NCI-H2171 treated with DMSO at 0.1 percent for 48 hours (cell line): ENCODE results near the gene CLCF1.
"Not testable (repeated sequence)": the region's sequence is repeated elsewhere in the genome, so short reads cannot be mapped to it uniquely, and the experiment has no call there.

Experiments
- DNase-seq: peaks from one replicate; lab custom pipeline; 2025; lab: John Stamatoyannopoulos, UW

Gene CLCF1

DNA sequence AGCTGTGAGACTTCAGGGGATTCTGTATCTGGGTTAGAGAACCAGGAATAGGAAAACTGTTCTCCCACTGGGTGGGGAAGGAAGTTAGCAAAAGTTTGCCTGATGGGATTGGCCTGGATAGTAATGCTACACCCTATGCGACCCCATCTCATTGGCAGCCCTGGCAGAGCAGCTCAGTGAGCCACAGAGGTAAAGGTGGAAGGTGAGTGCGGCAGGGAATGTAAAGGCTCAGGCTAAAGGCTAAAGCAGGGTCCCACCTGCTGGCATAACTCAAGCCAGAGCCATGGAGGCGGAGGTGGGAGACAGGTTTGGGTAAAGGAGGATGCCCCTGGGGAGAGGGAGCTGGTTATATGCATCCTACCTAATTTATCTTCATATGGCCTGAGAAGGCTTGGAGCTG, 51.3 kb downstream of the CLCF1 start:
- no peak for DNase-seq

DNA sequence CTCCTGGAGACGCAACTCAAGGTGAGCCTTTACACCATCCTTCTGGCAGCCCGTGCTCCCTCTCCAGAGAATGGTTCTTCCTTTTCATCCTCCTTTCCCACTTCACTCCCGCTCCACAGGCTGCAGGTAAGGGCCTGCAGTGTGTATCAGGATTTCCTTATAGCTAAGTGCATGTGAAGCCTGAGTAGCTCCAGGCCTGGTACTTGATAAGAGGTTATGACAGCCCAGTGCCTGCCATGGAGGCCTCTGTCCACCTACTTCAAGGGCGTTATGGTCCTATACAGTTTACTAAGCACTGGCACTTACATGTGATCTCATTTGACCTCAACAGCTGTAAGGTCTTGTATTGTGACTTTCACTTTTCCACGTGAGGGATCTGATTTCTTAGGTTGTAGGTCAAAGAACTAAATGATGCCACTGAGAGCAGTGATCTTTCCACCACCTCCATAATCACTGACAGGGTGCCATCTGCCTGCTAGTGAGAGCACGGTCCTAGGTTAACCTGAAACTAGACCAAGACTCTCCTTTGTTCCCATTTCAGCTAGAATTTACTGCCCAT, 52.0 kb downstream of the CLCF1 start:
- no peak for DNase-seq

DNA sequence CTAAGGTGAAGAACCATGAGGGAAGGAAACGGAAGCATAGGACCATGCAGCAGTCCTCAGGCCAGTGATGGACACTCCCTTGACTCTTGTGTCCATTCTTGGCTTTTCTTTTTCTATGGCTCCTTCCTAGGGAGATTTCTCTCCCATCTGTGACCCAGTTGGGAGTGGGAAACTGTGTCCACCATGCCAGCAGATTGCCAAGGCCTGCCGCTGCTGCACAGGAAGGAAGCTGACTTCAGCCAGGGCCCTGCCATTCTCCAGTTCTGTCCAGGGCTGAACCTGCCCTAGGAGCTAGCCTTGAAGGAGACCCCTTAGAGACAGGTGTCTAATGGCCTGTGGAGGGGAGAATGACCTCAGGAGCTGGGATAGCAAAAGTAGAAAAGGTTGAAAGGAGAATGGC, 52.7 kb downstream of the CLCF1 start:
- DNase-seq, result no peak

DNA sequence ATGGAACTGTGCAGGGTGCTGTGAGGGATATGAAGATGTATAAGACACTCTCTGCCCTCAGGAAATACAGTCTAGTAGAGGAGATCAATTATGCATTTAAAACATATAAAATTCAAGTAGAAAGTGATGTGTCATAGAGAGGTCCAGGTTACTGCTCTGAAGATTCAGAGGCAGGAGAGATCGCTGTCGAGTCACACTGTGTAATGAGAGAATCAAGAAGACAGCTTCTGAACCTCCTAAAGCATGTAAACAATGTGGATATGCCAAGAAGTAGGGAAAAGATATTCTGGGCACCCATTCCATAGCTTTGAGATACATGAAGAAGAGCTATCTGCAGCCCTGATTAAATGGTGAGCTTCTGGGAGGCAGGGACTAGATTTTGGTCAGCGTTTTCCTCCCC, 53.4 kb downstream of the CLCF1 start:
- no peak for DNase-seq

DNA sequence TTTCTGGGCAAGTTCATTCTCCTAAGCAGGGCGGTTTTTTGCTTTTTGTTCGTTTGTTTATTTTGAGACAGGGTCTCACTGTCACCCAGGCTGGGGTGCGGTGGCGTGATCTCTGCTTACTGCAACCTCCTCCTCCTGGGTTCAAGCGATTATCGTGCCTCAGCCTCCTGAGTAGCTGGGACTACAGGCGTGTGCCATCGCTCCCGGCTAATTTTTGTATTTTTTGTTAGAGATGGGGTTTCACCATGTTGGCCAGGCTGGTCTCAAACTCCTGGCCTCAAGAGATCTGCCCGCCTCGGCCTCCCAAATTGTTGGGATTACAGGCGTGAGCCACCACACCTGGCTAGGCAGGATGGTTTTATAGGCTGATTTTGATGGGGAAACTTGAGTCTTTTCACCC, 54.5 kb downstream of the CLCF1 start:
- not testable (repeated sequence) for DNase-seq

DNA sequence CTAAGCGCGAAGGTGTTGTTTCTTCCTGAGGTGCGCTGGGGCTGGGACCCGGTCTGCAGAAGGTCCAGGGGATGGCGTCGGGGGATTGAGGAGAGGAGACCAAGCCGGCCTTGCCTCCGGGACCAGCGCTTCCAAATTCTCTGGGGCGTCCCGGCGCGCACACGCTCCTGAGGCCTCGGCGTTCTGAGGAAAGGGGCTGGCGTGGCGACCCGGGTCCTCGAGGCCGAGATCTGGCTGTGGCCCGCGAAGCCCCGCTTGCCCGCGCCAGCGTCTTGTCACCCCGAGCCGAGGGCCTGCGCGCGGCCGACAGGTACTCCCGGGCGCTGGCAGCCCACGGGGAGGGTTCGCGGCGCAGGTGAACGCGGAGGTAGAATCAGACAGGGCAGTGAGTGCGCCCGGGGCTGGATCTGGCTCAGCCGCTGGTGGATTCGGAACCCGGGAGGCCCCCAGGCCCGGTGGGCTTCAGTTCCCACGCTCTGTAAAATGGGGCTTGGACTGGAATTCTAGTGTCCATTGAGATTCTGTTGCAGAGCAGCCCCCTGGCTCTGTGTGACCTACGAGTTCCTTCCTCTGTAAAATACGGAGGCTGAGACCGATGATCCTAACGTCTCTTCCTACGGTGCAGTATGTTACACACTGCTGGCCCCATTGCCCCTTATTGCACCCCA, 55.4 kb downstream of the CLCF1 start:
- no peak for DNase-seq

DNA sequence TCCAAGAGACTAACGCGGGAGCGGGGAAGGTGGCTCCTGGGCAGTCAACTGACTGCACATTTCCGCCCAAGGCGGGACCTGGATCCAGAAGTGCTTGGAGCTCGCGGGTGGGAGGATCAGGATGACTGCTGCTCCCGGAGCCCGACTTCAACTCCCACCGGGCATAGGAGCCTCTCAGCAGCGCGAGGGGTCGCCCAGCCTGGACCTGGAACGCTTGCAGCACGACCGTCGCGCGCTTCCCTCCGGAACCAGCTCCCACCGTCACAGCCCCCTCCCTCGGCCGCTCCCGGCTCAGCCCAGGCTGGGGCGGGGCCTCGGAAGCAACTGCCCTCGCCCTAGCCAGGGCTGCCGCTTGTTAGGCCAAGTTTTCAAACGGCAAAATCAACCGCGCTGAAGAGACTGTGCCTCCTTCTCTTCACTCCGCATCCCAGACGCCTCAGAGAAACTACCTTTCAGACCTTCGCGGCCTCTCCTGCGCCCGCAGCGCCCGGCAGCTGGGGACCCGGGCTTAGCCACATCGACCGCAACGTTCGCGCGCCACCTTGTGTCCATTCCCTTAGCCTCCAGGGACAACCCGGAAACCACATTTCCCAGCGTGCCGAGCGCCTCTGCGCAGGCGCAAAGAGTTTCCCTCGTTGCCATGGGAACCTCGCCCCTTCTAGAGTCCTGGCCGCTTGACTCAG, 56.1 kb downstream of the CLCF1 start:
- DNase-seq, result peak; percentile 95

DNA sequence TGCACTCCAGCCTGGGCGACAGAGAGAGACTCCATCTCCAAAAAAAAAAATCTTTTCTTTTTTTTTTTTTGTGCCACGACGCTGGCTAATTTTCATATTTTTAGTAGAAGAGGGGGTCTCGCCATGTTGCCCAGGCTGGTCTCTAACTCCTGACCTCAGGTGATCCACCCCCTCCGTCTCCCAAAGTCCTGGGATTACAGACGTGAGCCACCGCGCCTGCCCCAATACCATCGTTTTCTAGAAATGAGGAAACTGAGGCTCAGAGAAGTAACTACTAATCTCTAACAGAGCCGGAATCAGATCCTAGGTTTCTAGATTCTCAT, 56.6 kb downstream of the CLCF1 start:
- DNase-seq, result no peak

DNA sequence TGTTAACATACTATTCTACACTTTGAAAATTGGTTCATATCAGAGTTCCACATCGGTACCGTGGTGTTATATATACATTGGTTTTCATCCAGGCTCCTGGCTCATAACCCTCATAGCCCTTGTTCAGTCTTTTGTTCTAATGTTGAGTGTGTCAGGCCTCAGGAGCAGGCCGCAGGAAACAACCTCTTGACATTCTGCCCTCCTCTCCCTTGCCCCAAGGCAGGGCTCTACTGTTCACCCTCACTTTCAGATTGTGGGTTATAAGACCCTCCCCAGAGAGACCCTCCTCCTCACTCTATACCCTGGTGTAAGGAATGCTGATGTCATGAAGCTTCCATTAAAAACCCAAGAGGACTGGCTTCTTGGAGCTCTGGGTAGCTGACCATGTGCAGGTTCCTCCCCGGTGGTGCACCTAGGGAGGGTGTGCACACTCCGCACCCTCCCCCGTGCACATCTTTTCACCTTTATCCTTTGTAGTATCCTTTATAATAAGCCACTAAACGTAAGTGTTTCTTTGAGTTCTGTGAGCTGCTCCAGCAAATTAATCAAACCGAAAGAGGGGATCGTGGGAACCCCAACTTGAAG, 58.0 kb downstream of the CLCF1 start:
- DNase-seq, result no peak

DNA sequence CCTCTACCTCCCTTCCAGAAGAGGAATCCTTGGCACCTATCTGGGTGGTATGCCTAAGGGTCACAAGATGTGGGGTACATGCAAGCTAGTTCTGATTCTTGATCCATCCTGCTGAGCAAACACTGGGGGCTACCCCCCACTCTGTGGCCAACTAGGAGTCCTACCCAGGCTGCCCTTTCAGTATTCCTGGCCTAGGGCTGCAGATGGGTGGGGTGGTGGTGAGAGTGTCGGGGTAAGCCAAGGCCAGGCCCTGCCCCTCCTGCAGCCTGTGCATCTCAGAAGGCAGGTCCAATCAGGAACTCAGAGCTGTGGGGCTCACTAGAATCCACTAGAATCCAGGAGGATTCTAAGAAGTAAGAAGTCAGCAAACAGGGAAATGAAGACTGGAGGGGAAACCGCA, 59.2 kb downstream of the CLCF1 start:
- no peak for DNase-seq
